SK-N-MC (cell line): ENCODE data around the gene ZC3H10.

Source experiments
- EZH2 ChIP-seq: fragments of 200-600 bp; sonication (generic); IDR thresholded peaks from one replicate; pipeline ENCODE4 v1.6.1; 2017; ENCODE audit warnings: antibody characterized with exemption
- POLR2AphosphoS5 ChIP-seq: IDR thresholded peaks from 2 replicates; pipeline ENCODE4 v1.6.1; 2012; ENCODE audit warnings: mild to moderate bottlenecking, low read depth, low read length, borderline replicate concordance

- no peak for TF ChIP-seq POLR2AphosphoS5
- no peak for TF ChIP-seq EZH2
Measured at GRCh38 chr12:56107242-56107641, 10.8 kb upstream of the ZC3H10 start.
